G401 (cell line): Measurements from ENCODE around the gene PIH1D2. TPM values are rescaled to one million over a fixed set of nuclear protein-coding genes. Genes with fewer than 3 reads are reported as not detected.

Experiments
- DNase-seq: peaks from one replicate; pipeline ENCODE4 v3.0.0-alpha.2; 2015; ENCODE audit warnings: low spot score
- in situ Hi-C: cut with HindIII; loops from 2 replicates; pipeline ENCODE4 v1.10.0; 2016; ENCODE audit warnings: low sequenced_read_pairs, mixed read lengths
- total RNA-seq: library from RNA; depleted of rRNA; stranded (reverse); fragments of >200 nt; shearing (Covaris generic); gene quantifications from 2 replicates; pipeline ENCODE4 v1.2.3, GENCODE V29; 2014; rRNA removed

PIH1D2 gene
- total RNA-seq, 1 experiment from 2014 or later = 4.4 TPM

DNA sequence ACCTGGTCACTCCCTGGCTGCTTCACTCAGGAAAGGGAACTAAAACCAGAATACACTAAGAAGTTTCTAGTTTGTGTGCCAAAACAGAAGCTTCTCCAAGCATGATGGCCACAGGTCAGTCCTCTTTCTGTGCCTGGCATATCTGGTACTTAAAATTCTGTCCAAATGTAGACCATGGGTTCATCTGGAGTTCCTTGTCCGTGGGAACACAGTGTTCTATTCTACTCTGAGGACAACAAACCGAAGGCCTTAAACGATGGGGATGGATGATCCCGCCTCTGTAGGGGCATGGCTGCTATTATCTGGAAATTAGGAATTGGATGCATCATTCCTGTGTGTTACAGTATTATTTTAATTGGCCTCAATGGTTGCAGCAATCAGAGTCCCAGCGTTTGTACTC lies 54.8 kb downstream of the PIH1D2 start:
- in situ Hi-C loops = no loop called here
- no peak for DNase-seq

Other genes starting within 250 kb of the PIH1D2 start
- gene ALG9, start 202.4 kb downstream of the PIH1D2 start, total RNA-seq = 55.8 and 71.4 TPM in 2 replicates
- gene FDXACB1, start 194.9 kb downstream of the PIH1D2 start, total RNA-seq = 0.68 and 3.0 TPM in 2 replicates
- gene CFAP68, start 194.5 kb downstream of the PIH1D2 start, total RNA-seq = 41.0 and 66.8 TPM in 2 replicates
- 153 and 175 TPM in 2 replicates for gene CRYAB, start 162.2 kb downstream of the PIH1D2 start, total RNA-seq
- gene HSPB2, start 161.3 kb downstream of the PIH1D2 start, total RNA-seq = 11.7 and 30.6 TPM in 2 replicates
- 11.8 and 26.1 TPM in 2 replicates for gene C11orf52, start 155.1 kb downstream of the PIH1D2 start, total RNA-seq
- 64.4 and 67.8 TPM in 2 replicates for gene DIXDC1, start 136.7 kb downstream of the PIH1D2 start, total RNA-seq
- gene DLAT, start 48.6 kb downstream of the PIH1D2 start, total RNA-seq = 70.0 and 71.5 TPM in 2 replicates
- 39.3 and 43.6 TPM in 2 replicates for gene NKAPD1, start 282 bp upstream of the PIH1D2 start, total RNA-seq
- gene TIMM8B, start 12.7 kb upstream of the PIH1D2 start, total RNA-seq = 131 and 181 TPM in 2 replicates
- 206 and 219 TPM in 2 replicates for gene SDHD, start 12.9 kb upstream of the PIH1D2 start, total RNA-seq
- not detected in 2 replicates for gene IL18, start 90.1 kb upstream of the PIH1D2 start, total RNA-seq
- not detected in 2 replicates for gene TEX12, start 93.4 kb upstream of the PIH1D2 start, total RNA-seq
- 1.1 TPM in 1 of 2 replicates, not detected in the other for gene BCO2, start 101.5 kb upstream of the PIH1D2 start, total RNA-seq
- 33.1 and 54.6 TPM in 2 replicates for gene PTS, start 152.4 kb upstream of the PIH1D2 start, total RNA-seq
- not detected in 2 replicates for gene PLET1, start 186.8 kb upstream of the PIH1D2 start, total RNA-seq